Lower lobe of right lung (tissue), 2 donors: ENCODE results near the gene MYL3. TPM values are rescaled to one million over a fixed set of nuclear protein-coding genes. Genes with fewer than 3 reads are reported as not detected.
A peak's percentile ranks its signal among the peaks of the same experiment; 100 is the strongest.

Experiments used
- ATAC-seq, 2 donors: fragments of 200-7000 bp; cut with Tn5 transposase; one replicate each; pipeline ENCODE4 v1.9.1; 2020 to 2022; ENCODE audit warnings: mild to moderate bottlenecking in 2 of 2, moderate library complexity in 2 of 2
- DNase-seq: peaks from one replicate; pipeline ENCODE4 v3.0.0-alpha.2; 2020
- H3K27ac ChIP-seq: fragments of 200-600 bp; one replicate; pipeline ENCODE4 v1.8.0; 2022
- H3K27me3 ChIP-seq: fragments of 200-600 bp; one replicate; pipeline ENCODE4 v1.8.0; 2022; ENCODE audit warnings: low read depth
- H3K36me3 ChIP-seq: fragments of 200-600 bp; one replicate; pipeline ENCODE4 v1.8.0; 2022; ENCODE audit warnings: mild to moderate bottlenecking
- H3K4me1 ChIP-seq: fragments of 200-600 bp; one replicate; pipeline ENCODE4 v1.8.0; 2022
- H3K4me3 ChIP-seq: fragments of 200-600 bp; one replicate; pipeline ENCODE4 v1.8.0; 2022; ENCODE audit warnings: mild to moderate bottlenecking
- H3K9me3 ChIP-seq: fragments of 200-600 bp; one replicate; pipeline ENCODE4 v1.8.0; 2022
- CTCF ChIP-seq: fragments of 200-600 bp; IDR thresholded peaks from one replicate; pipeline ENCODE4 v1.8.0; 2022; ENCODE audit warnings: antibody characterized with exemption, mild to moderate bottlenecking
- intact Hi-C: fragments of 100-400 bp; cut with DNase I; formaldehyde crosslinking; loops from one replicate; pipeline ENCODE4 v1.11.0; 2022
- total RNA-seq: library from RNA; stranded (reverse); fragmentation: NEBNext Ultra II Directional; extraction: Animal tissue kit (Norgen Biotek cat#: 25700); gene quantifications from one replicate; pipeline ENCODE4 v1.2.1, GENCODE V29; 2021
- donor health status: DM: no; HTN: yes; CAD: no; lungs with severe emphysema.

Gene MYL3
- total RNA-seq, 1 donor from 2014 or later, result 2.0 TPM

- Histone ChIP-seq H3K27me3 (no peaks in the 10 kb centered on the region), H3K4me1 (peaks cover 39% of the 10 kb centered on the region), H3K27ac (peak overlapping the region; percentile 39), H3K9me3 (no peaks in the 10 kb centered on the region), H3K36me3 (no peaks in the 10 kb centered on the region), H3K4me3 (no peak overlapping the region)
- intact Hi-C loops, result no loop called here
- peak; percentile 82 for TF ChIP-seq CTCF
- ATAC-seq (peak; percentile 71 to 82), DNase-seq (peak; percentile 88)
Observed at GRCh38 chr3:46866720-46867549, 3.7 kb upstream of the MYL3 start.

- no peaks in the 10 kb centered on the region for H3K9me3 ChIP-seq
- H3K27ac ChIP-seq, result no peak overlapping the region
- H3K4me1 ChIP-seq, result peaks cover 39% of the 10 kb centered on the region
- TF ChIP-seq CTCF, result no peak
- no peak for ATAC-seq
- no peaks in the 10 kb centered on the region for H3K27me3 ChIP-seq
- H3K36me3 ChIP-seq, result no peaks in the 10 kb centered on the region
- no peak overlapping the region for H3K4me3 ChIP-seq
- intact Hi-C loops, result no loop called here
- DNase-seq, result no peak
Observed at GRCh38 chr3:46866032-46866595, 2.9 kb upstream of the MYL3 start.

- Histone ChIP-seq H3K4me1 (peaks cover 39% of the 10 kb centered on the region), H3K9me3 (no peaks in the 10 kb centered on the region), H3K27me3 (no peaks in the 10 kb centered on the region), H3K27ac (no peak overlapping the region), H3K36me3 (no peaks in the 10 kb centered on the region), H3K4me3 (no peak overlapping the region)
- no peak for TF ChIP-seq CTCF
- intact Hi-C loops, result no loop called here
- DNase-seq (no peak), ATAC-seq (no peak)
Observed at GRCh38 chr3:46865546-46865945, 2.3 kb upstream of the MYL3 start.

- intact Hi-C loops, result no loop called here
- DNase-seq, result peak; percentile 69
- no peaks in the 10 kb centered on the region for H3K9me3 ChIP-seq
- no peak overlapping the region for H3K4me3 ChIP-seq
- H3K4me1 ChIP-seq, result peaks cover 39% of the 10 kb centered on the region
- ATAC-seq, result peak; percentile 54 to 58
- TF ChIP-seq CTCF, result no peak
- no peaks in the 10 kb centered on the region for H3K36me3 ChIP-seq
- H3K27ac ChIP-seq, result peak overlapping the region; percentile 46
- no peaks in the 10 kb centered on the region for H3K27me3 ChIP-seq
Observed at GRCh38 chr3:46865031-46865507, 1.8 kb upstream of the MYL3 start.

- intact Hi-C loops, result no loop called here
- H3K4me1 ChIP-seq, result peaks cover 39% of the 10 kb centered on the region
- no peak for TF ChIP-seq CTCF
- no peaks in the 10 kb centered on the region for H3K27me3 ChIP-seq
- no peaks in the 10 kb centered on the region for H3K36me3 ChIP-seq
- no peak for ATAC-seq
- H3K4me3 ChIP-seq, result no peak overlapping the region
- H3K27ac ChIP-seq, result peak overlapping the region; percentile 46
- DNase-seq, result peak; percentile 27
- no peaks in the 10 kb centered on the region for H3K9me3 ChIP-seq
Observed at GRCh38 chr3:46864061-46864881, 1.0 kb upstream of the MYL3 start.
